Muscle layer of colon (tissue), 2 donors: ENCODE measurements around the gene CHMP6.

Source experiments
- H3K27ac ChIP-seq: one replicate; pipeline ENCODE4 v1.7.0; 2013; ENCODE audit warnings: low read depth, mild to moderate bottlenecking, low read length, moderate library complexity
- H3K27me3 ChIP-seq, 2 donors: one replicate each; pipeline ENCODE4 v1.7.0; 2013; ENCODE audit warnings: low read length in 2 of 2, mild to moderate bottlenecking in 2 of 2; ENCODE audit not compliant: insufficient read depth in 2 of 2, control insufficient read depth in 1 of 2
- H3K36me3 ChIP-seq: one replicate; pipeline ENCODE4 v1.7.0; 2013; ENCODE audit warnings: mild to moderate bottlenecking, low read length; ENCODE audit not compliant: insufficient read depth
- H3K4me1 ChIP-seq: one replicate; pipeline ENCODE4 v1.7.0; 2013; ENCODE audit warnings: mild to moderate bottlenecking, low read length; ENCODE audit not compliant: insufficient read depth
- H3K4me3 ChIP-seq, 2 donors: one replicate each; pipeline ENCODE4 v1.7.0; 2013; ENCODE audit warnings: low read length in 2 of 2, low read depth in 1 of 2, mild to moderate bottlenecking in 1 of 2, moderate library complexity in 1 of 2
- H3K9ac ChIP-seq: one replicate; pipeline ENCODE4 v1.7.0; 2013; ENCODE audit warnings: low read length
- H3K9me3 ChIP-seq: one replicate; pipeline ENCODE4 v1.7.0; 2013; ENCODE audit warnings: mild to moderate bottlenecking, low read length
- donor health status: abdominal sarcoma.
- donor health status: Adenocarcinoma of cecum.

The CHMP6 gene

GRCh38 chr17:80949451-80950421 lies 41.9 kb upstream of the CHMP6 start:
- Histone ChIP-seq H3K36me3 (peaks cover 29% of the 10 kb centered on the region), H3K9ac (no peak overlapping the region), H3K27me3 (no peaks in the 10 kb centered on the region), H3K27ac (no peak overlapping the region), H3K4me3 (no peak overlapping the region), H3K9me3 (no peaks in the 10 kb centered on the region), H3K4me1 (no peaks in the 10 kb centered on the region)

- no peaks in the 10 kb centered on the region for H3K9me3 ChIP-seq
- no peak overlapping the region for H3K4me3 ChIP-seq
- no peak overlapping the region for H3K9ac ChIP-seq
- H3K36me3 ChIP-seq, result peaks cover 29% of the 10 kb centered on the region
- H3K27ac ChIP-seq, result no peak overlapping the region
- no peaks in the 10 kb centered on the region for H3K27me3 ChIP-seq
- H3K4me1 ChIP-seq, result no peaks in the 10 kb centered on the region
Measured at GRCh38 chr17:80950466-80951120, 41.0 kb upstream of the CHMP6 start.

GRCh38 chr17:80951121-80952090 lies 40.2 kb upstream of the CHMP6 start:
- no peak overlapping the region for H3K27ac ChIP-seq
- no peak overlapping the region for H3K4me3 ChIP-seq
- H3K9ac ChIP-seq, result no peak overlapping the region
- H3K36me3 ChIP-seq, result peaks cover 26% of the 10 kb centered on the region
- H3K4me1 ChIP-seq, result no peaks in the 10 kb centered on the region
- H3K27me3 ChIP-seq, result no peaks in the 10 kb centered on the region
- no peaks in the 10 kb centered on the region for H3K9me3 ChIP-seq

GRCh38 chr17:80952291-80952690 lies 39.4 kb upstream of the CHMP6 start:
- H3K9me3 ChIP-seq, result no peaks in the 10 kb centered on the region
- no peaks in the 10 kb centered on the region for H3K27me3 ChIP-seq
- H3K27ac ChIP-seq, result no peak overlapping the region
- H3K4me1 ChIP-seq, result no peaks in the 10 kb centered on the region
- H3K4me3 ChIP-seq, result no peak overlapping the region
- H3K36me3 ChIP-seq, result peaks cover 19% of the 10 kb centered on the region
- no peak overlapping the region for H3K9ac ChIP-seq

GRCh38 chr17:80953471-80954315 lies 37.9 kb upstream of the CHMP6 start:
- H3K27me3 ChIP-seq, result no peaks in the 10 kb centered on the region
- no peak overlapping the region for H3K27ac ChIP-seq
- no peaks in the 10 kb centered on the region for H3K9me3 ChIP-seq
- no peak overlapping the region for H3K4me3 ChIP-seq
- peaks cover 7% of the 10 kb centered on the region for H3K36me3 ChIP-seq
- H3K4me1 ChIP-seq, result peaks cover 2% of the 10 kb centered on the region
- H3K9ac ChIP-seq, result no peak overlapping the region

- Histone ChIP-seq H3K4me1 (peaks cover 14% of the 10 kb centered on the region), H3K9me3 (no peaks in the 10 kb centered on the region), H3K9ac (no peak overlapping the region), H3K27me3 (no peaks in the 10 kb centered on the region), H3K27ac (no peak overlapping the region), H3K4me3 (no peak overlapping the region), H3K36me3 (peaks cover 7% of the 10 kb centered on the region)
Measured at GRCh38 chr17:80955078-80955477, 36.6 kb upstream of the CHMP6 start.

GRCh38 chr17:80955671-80956280 lies 35.9 kb upstream of the CHMP6 start:
- H3K9me3 ChIP-seq, result no peaks in the 10 kb centered on the region
- no peak overlapping the region for H3K9ac ChIP-seq
- H3K27me3 ChIP-seq, result no peaks in the 10 kb centered on the region
- peaks cover 21% of the 10 kb centered on the region for H3K4me1 ChIP-seq
- H3K36me3 ChIP-seq, result peaks cover 7% of the 10 kb centered on the region
- H3K27ac ChIP-seq, result no peak overlapping the region
- no peak overlapping the region for H3K4me3 ChIP-seq

GRCh38 chr17:80956321-80957190 lies 35.1 kb upstream of the CHMP6 start:
- H3K27me3 ChIP-seq, result no peaks in the 10 kb centered on the region
- no peak overlapping the region for H3K4me3 ChIP-seq
- peaks cover 29% of the 10 kb centered on the region for H3K4me1 ChIP-seq
- no peaks in the 10 kb centered on the region for H3K36me3 ChIP-seq
- H3K9ac ChIP-seq, result no peak overlapping the region
- H3K27ac ChIP-seq, result no peak overlapping the region
- no peaks in the 10 kb centered on the region for H3K9me3 ChIP-seq

GRCh38 chr17:80957461-80957941 lies 34.1 kb upstream of the CHMP6 start:
- Histone ChIP-seq H3K9ac (no peak overlapping the region), H3K9me3 (no peaks in the 10 kb centered on the region), H3K4me3 (no peak overlapping the region), H3K36me3 (no peaks in the 10 kb centered on the region), H3K27ac (no peak overlapping the region), H3K27me3 (no peaks in the 10 kb centered on the region), H3K4me1 (peaks cover 39% of the 10 kb centered on the region)
